A549 (cell line): Measurements from ENCODE around the gene DDN. TPM values are rescaled to one million over a fixed set of nuclear protein-coding genes. Genes with fewer than 3 reads are reported as not detected.

Experiments
- ATAC-seq, 2 experiments: fragments of 200-7000 bp in 1 of 2; fragments of >200 bp in 1 of 2; cut with Nextera tagmentation in 1 of 2; cut with Tn5 transposase in 1 of 2; 3 replicates each; pipeline versions ENCODE4 v1.8.0 to v1.9.1; 2018 to 2020; ENCODE audit warnings: mild to moderate bottlenecking in 1 of 2, moderate library complexity in 1 of 2
- CTCF ChIA-PET: fragments of 300-600 bp; sonication (Branson Sonifier 250); formaldehyde crosslinking; extraction: SDS; loops from one replicate; lab custom pipeline; 2021; ENCODE audit warnings: antibody characterized with exemption, inconsistent platforms; lab: Yijun Ruan, JAX
- POLR2A ChIA-PET: fragments of 350-600 bp; formaldehyde crosslinking; extraction: SDS; loops from one replicate; lab custom pipeline; 2021; ENCODE audit warnings: antibody characterized with exemption, inconsistent platforms; lab: Yijun Ruan, JAX
- DNase-seq, 2 experiments: peaks; one replicate each; pipeline versions ENCODE4 v3.0.0 to v3.0.0-alpha.2; 2011 to 2016; ENCODE audit warnings: low read depth in 1 of 2, low spot score in 1 of 2
- FAIRE-seq: peaks from 2 replicates; lab custom pipeline; 2011; peaks lifted over from hg19 to GRCh38; lab: Jason Lieb, UNC
- H3K27ac ChIP-seq, 2 experiments: fragments of >200 bp; sonication (Bioruptor Twin); formaldehyde crosslinking; 3 replicates each; pipeline ENCODE4 v1.5.1; 2016 to 2017
- H3K4me1 ChIP-seq: fragments of >200 bp; sonication (Bioruptor Twin); formaldehyde crosslinking; 3 replicates; pipeline ENCODE4 v1.6.1; 2016
- H3K4me2 ChIP-seq: fragments of >200 bp; sonication (Bioruptor Twin); formaldehyde crosslinking; 3 replicates; pipeline ENCODE4 v1.6.1; 2016
- H3K4me3 ChIP-seq: fragments of >200 bp; sonication (Bioruptor Twin); formaldehyde crosslinking; 3 replicates; pipeline ENCODE4 v1.5.1; 2016
- H3K9me3 ChIP-seq: fragments of >200 bp; sonication (Bioruptor Twin); formaldehyde crosslinking; 3 replicates; pipeline ENCODE4 v1.6.1; 2016
- ATOH8 ChIP-seq: fragments of 250-450 bp; sonication (Bioruptor Pico); IDR thresholded peaks from 2 replicates; pipeline ENCODE4 v1.5.0; 2020; ENCODE audit warnings: low read depth, mild to moderate bottlenecking, moderate library complexity
- BHLHE40 ChIP-seq: IDR thresholded peaks from 2 replicates; pipeline ENCODE4 v1.6.1; 2012; ENCODE audit warnings: low read depth, low read length, inconsistent platforms
- CEBPB ChIP-seq, 2 experiments: fragments of >200 bp in 1 of 2; sonication (Bioruptor Twin) in 1 of 2; formaldehyde crosslinking in 1 of 2; IDR thresholded peaks; 2 replicates each; pipeline ENCODE4 v1.6.1; 2012 to 2016
- CHD2 ChIP-seq: fragments of 150-350 bp; IDR thresholded peaks from 2 replicates; pipeline ENCODE4 v1.6.1; 2014; ENCODE audit warnings: low read length; ENCODE audit not compliant: partially characterized antibody
- CHD4 ChIP-seq: fragments of 200-600 bp; sonication (generic); IDR thresholded peaks from 2 replicates; pipeline ENCODE4 v1.6.1; 2016; ENCODE audit warnings: antibody characterized with exemption, mild to moderate bottlenecking, borderline replicate concordance
- CTCF ChIP-seq: fragments of >200 bp; sonication (Bioruptor Twin); formaldehyde crosslinking; IDR thresholded peaks from 3 replicates; pipeline ENCODE4 v1.5.1; 2016
- E2F6 ChIP-seq: IDR thresholded peaks from 2 replicates; pipeline ENCODE4 v1.6.1; 2012; ENCODE audit warnings: low read depth, borderline replicate concordance
- EHF ChIP-seq: fragments of 250-450 bp; sonication (Bioruptor Pico); IDR thresholded peaks from 2 replicates; pipeline ENCODE4 v1.5.0; 2020; ENCODE audit warnings: mild to moderate bottlenecking
- EP300 ChIP-seq, 2 experiments: fragments of >200 bp; sonication (Bioruptor Twin); formaldehyde crosslinking; IDR thresholded peaks; 2 replicates in 1 of 2; 3 replicates in 1 of 2; pipeline ENCODE4 v1.6.1; 2016 to 2017
- ESRRA ChIP-seq: fragments of 150-350 bp; IDR thresholded peaks from 2 replicates; pipeline ENCODE4 v1.6.1; 2014; ENCODE audit warnings: mild to moderate bottlenecking, low read length, borderline replicate concordance
- FOSB ChIP-seq: fragments of 250-450 bp; sonication (Bioruptor Pico); IDR thresholded peaks from 2 replicates; pipeline ENCODE4 v1.5.0; 2020; ENCODE audit warnings: mild to moderate bottlenecking, moderate library complexity
- FOXS1 ChIP-seq: fragments of 250-450 bp; sonication (Bioruptor Pico); IDR thresholded peaks from 2 replicates; pipeline ENCODE4 v1.5.0; 2020; ENCODE audit warnings: mild to moderate bottlenecking, moderate library complexity
- GATA3 ChIP-seq: IDR thresholded peaks from 2 replicates; pipeline ENCODE4 v1.6.1; 2012; ENCODE audit warnings: borderline replicate concordance
- HDAC2 ChIP-seq: fragments of 200-600 bp; sonication (generic); IDR thresholded peaks from 2 replicates; pipeline ENCODE4 v1.6.1; 2016
- HEYL ChIP-seq: fragments of 250-450 bp; sonication (Bioruptor Pico); IDR thresholded peaks from 2 replicates; pipeline ENCODE4 v1.8.0; 2021; ENCODE audit warnings: mild to moderate bottlenecking, moderate library complexity
- HOXB13 ChIP-seq: fragments of 250-450 bp; sonication (Bioruptor Pico); IDR thresholded peaks from 2 replicates; pipeline ENCODE4 v1.5.0; 2020; ENCODE audit warnings: low read depth, mild to moderate bottlenecking, moderate library complexity
- KDM5A ChIP-seq: fragments of 200-600 bp; sonication (generic); IDR thresholded peaks from 2 replicates; pipeline ENCODE4 v1.6.1; 2016; ENCODE audit warnings: antibody characterized with exemption, mild to moderate bottlenecking
- MAZ ChIP-seq: fragments of 150-350 bp; IDR thresholded peaks from 2 replicates; pipeline ENCODE4 v1.6.1; 2014; ENCODE audit warnings: antibody characterized with exemption, low read depth, low read length, borderline replicate concordance
- NR3C1 ChIP-seq: fragments of >200 bp; sonication (Bioruptor Twin); formaldehyde crosslinking; IDR thresholded peaks from 3 replicates; pipeline ENCODE4 v1.6.1; 2017
- RAD21 ChIP-seq, 2 experiments: fragments of >200 bp in 1 of 2; sonication (Bioruptor Twin) in 1 of 2; formaldehyde crosslinking in 1 of 2; IDR thresholded peaks in 1 of 2; conservative IDR thresholded peaks in 1 of 2; 2 replicates in 1 of 2; 3 replicates in 1 of 2; pipeline ENCODE4 v1.6.1; 2012 to 2018; ENCODE audit warnings: inconsistent platforms in 1 of 2
- RNF2 ChIP-seq: fragments of 200-600 bp; sonication (generic); IDR thresholded peaks from 2 replicates; pipeline ENCODE4 v1.6.1; 2016; ENCODE audit warnings: low read depth, mild to moderate bottlenecking, antibody characterized with exemption, moderate library complexity, borderline replicate concordance
- TFCP2L1 ChIP-seq: fragments of 250-450 bp; sonication (Bioruptor Pico); IDR thresholded peaks from 2 replicates; pipeline ENCODE4 v1.5.0; 2021; ENCODE audit warnings: mild to moderate bottlenecking
- TP53 ChIP-seq: fragments of 250-450 bp; sonication (Bioruptor Pico); IDR thresholded peaks from 2 replicates; pipeline ENCODE4 v1.5.0; 2021; ENCODE audit warnings: mild to moderate bottlenecking, moderate library complexity
- ZC3H11A ChIP-seq: fragments of 450-650 bp; IDR thresholded peaks from 2 replicates; pipeline ENCODE4 v1.6.1; 2014; ENCODE audit warnings: antibody characterized with exemption, mild to moderate bottlenecking
- WGBS: methylation state at CpG from one replicate; pipeline ENCODE4 v1.1.6; 2017; ENCODE audit errors: missing lambda C conversion rate; 5-methylcytosine and 5-hydroxymethylcytosine counted together
- polyA plus RNA-seq, 4 experiments: library from polyadenylated mRNA; depleted of rRNA in 3 of 4; stranded (reverse); fragments of >200 nt; fragmentation: RNase III in 1 of 4; extraction: RNeasy Plus Mini Kit Qiagen cat#74134 plus additional on column Dnase treatment in 1 of 4; gene quantifications; 2 replicates in 3 of 4; 3 replicates in 1 of 4; pipeline ENCODE4 v1.2.3, GENCODE V29; 2011 to 2017
- TF ChIP-seq, protein P1 (sequence below): fragments of 250-450 bp; sonication (Bioruptor Pico); IDR thresholded peaks from 2 replicates; pipeline ENCODE4 v1.5.0; 2021; ENCODE audit warnings: mild to moderate bottlenecking, moderate library complexity, borderline replicate concordance
- TF ChIP-seq, protein P2 (sequence below): fragments of >200 bp; sonication (Bioruptor Twin); formaldehyde crosslinking; IDR thresholded peaks from 3 replicates; pipeline ENCODE4 v1.6.1; 2016
- TF ChIP-seq, protein P3 (sequence below): fragments of 200-600 bp; sonication (generic); IDR thresholded peaks from 2 replicates; pipeline ENCODE4 v1.6.1; 2016; ENCODE audit warnings: antibody characterized with exemption, mild to moderate bottlenecking, moderate library complexity

The DDN gene
- polyA plus RNA-seq, 2 of the 4 experiments (the other 2 are of a cell fraction), result 0.12 to 0.50 TPM

- peak in 1 of 2 experiments; percentile 56 for DNase-seq
- FAIRE-seq, result no peak
- no peaks in the 10 kb centered on the region for H3K9me3 ChIP-seq
- H3K4me1 ChIP-seq, result peaks cover 20% of the 10 kb centered on the region
- TF ChIP-seq CHD4, result no peak
- TF ChIP-seq ESRRA, result no peak
- TF ChIP-seq, protein P1, sequence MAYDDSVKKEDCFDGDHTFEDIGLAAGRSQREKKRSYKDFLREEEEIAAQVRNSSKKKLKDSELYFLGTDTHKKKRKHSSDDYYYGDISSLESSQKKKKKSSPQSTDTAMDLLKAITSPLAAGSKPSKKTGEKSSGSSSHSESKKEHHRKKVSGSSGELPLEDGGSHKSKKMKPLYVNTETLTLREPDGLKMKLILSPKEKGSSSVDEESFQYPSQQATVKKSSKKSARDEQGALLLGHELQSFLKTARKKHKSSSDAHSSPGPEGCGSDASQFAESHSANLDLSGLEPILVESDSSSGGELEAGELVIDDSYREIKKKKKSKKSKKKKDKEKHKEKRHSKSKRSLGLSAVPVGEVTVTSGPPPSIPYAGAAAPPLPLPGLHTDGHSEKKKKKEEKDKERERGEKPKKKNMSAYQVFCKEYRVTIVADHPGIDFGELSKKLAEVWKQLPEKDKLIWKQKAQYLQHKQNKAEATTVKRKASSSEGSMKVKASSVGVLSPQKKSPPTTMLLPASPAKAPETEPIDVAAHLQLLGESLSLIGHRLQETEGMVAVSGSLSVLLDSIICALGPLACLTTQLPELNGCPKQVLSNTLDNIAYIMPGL (CRISPR knock-in tag), result no peak
- TF ChIP-seq CTCF, result peak; percentile 19; the same call in 2 of the 3 replicates
- no peak for TF ChIP-seq HEYL (CRISPR knock-in tag)
- TF ChIP-seq RAD21 (conservative IDR thresholded peaks at IDR 0.05 in 1 of 2, IDR thresholded peaks at IDR 0.05 in 1 of 2), result peak in 1 of 2 experiments; percentile 26; a peak in 1 of 5 replicates
- TF ChIP-seq HOXB13 (CRISPR knock-in tag), result no peak
- TF ChIP-seq EP300 (IDR thresholded peaks at IDR 0.05), result no peak
- no peak for TF ChIP-seq NR3C1
- no peak for TF ChIP-seq ATOH8 (CRISPR knock-in tag)
- TF ChIP-seq EHF, result no peak
- no peak for TF ChIP-seq MAZ
- TF ChIP-seq BHLHE40, result no peak
- TF ChIP-seq FOSB (CRISPR knock-in tag), result no peak
- H3K27ac ChIP-seq, result no peak overlapping the region
- H3K4me2 ChIP-seq, result no peak overlapping the region
- peak in 1 of 2 experiments; percentile 52; a peak in 3 of 6 replicates for ATAC-seq
- ChIA-PET CTCF (interaction anchor here (1.3 to 77.5 kb wide), 3 partner anchors 6 to 121 kb away, joined by 5 to 2584 read pairs (median 2584); partner anchors contain the start of genes ARF3, DDN, FKBP11 and PRKAG1), POLR2A (no interaction called here)
- no peak overlapping the region for H3K4me3 ChIP-seq
- WGBS, result 55% methylated on average over 18 of the region's 19 CpGs
Measured at GRCh38 chr12:48973941-48974673, 25.1 kb downstream of the DDN start.

DNA sequence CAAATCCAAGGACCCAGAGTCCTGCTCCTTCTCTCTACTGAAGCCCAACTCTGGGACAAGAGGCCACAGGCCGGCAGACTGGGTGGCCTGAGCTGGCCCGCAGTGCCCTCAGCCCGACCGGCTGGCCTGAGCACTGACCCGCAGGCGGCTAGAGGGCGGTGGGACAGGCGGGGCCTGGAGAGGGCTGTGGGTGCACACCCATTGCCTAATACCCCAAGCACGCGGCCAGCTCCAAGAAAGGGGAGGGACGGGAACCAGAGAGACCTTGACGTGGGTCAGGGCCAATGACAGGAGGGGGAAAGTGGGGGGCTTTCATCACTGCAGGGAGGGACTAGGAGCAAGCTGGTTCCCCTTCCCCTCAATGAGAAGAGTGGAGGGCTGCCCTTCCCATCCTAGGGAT lies 25.6 kb downstream of the DDN start:
- POLR2A ChIA-PET, result interaction anchor here (1.2 kb wide), 1 partner anchor 14 kb away, joined by 3 read pairs; no protein-coding TSS in a partner anchor
- WGBS, result 80% methylated on average over 12 of the region's 12 CpGs
- CTCF ChIA-PET, result interaction anchor here (70.2 to 77.5 kb wide), 2 partner anchors 6 to 19 kb away, joined by 2584 read pairs; partner anchors contain the start of genes ARF3, DDN, FKBP11 and PRKAG1
- ATAC-seq (no peak), DNase-seq (no peak), FAIRE-seq (no peak)
- Histone ChIP-seq H3K4me2 (no peak overlapping the region), H3K9me3 (no peaks in the 10 kb centered on the region), H3K27ac (no peak overlapping the region), H3K4me3 (no peak overlapping the region), H3K4me1 (peaks cover 26% of the 10 kb centered on the region)
- TF ChIP-seq ZC3H11A, result no peak
- TF ChIP-seq CHD2, result no peak
- TF ChIP-seq, protein P2, sequence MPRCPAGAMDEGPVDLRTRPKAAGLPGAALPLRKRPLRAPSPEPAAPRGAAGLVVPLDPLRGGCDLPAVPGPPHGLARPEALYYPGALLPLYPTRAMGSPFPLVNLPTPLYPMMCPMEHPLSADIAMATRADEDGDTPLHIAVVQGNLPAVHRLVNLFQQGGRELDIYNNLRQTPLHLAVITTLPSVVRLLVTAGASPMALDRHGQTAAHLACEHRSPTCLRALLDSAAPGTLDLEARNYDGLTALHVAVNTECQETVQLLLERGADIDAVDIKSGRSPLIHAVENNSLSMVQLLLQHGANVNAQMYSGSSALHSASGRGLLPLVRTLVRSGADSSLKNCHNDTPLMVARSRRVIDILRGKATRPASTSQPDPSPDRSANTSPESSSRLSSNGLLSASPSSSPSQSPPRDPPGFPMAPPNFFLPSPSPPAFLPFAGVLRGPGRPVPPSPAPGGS, result no peak
- TF ChIP-seq RNF2, result no peak
- no peak for TF ChIP-seq KDM5A
- no peak for TF ChIP-seq GATA3
- TF ChIP-seq TFCP2L1, result no peak
- no peak for TF ChIP-seq CEBPB (IDR thresholded peaks at IDR 0.05)
- TF ChIP-seq E2F6, result no peak
- no peak for TF ChIP-seq FOXS1 (CRISPR knock-in tag)
- TF ChIP-seq HDAC2, result no peak
- TF ChIP-seq TP53 (CRISPR knock-in tag), result no peak
- TF ChIP-seq, protein P3, sequence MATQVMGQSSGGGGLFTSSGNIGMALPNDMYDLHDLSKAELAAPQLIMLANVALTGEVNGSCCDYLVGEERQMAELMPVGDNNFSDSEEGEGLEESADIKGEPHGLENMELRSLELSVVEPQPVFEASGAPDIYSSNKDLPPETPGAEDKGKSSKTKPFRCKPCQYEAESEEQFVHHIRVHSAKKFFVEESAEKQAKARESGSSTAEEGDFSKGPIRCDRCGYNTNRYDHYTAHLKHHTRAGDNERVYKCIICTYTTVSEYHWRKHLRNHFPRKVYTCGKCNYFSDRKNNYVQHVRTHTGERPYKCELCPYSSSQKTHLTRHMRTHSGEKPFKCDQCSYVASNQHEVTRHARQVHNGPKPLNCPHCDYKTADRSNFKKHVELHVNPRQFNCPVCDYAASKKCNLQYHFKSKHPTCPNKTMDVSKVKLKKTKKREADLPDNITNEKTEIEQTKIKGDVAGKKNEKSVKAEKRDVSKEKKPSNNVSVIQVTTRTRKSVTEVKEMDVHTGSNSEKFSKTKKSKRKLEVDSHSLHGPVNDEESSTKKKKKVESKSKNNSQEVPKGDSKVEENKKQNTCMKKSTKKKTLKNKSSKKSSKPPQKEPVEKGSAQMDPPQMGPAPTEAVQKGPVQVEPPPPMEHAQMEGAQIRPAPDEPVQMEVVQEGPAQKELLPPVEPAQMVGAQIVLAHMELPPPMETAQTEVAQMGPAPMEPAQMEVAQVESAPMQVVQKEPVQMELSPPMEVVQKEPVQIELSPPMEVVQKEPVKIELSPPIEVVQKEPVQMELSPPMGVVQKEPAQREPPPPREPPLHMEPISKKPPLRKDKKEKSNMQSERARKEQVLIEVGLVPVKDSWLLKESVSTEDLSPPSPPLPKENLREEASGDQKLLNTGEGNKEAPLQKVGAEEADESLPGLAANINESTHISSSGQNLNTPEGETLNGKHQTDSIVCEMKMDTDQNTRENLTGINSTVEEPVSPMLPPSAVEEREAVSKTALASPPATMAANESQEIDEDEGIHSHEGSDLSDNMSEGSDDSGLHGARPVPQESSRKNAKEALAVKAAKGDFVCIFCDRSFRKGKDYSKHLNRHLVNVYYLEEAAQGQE, result no peak
